NCI-H1930 (cell line): ENCODE measurements around the gene ACOX3.
"Not testable (repeated sequence)": the region's sequence is repeated elsewhere in the genome, so short reads cannot be mapped to it uniquely, and the experiment has no call there.

ENCODE experiments used
- DNase-seq, 2 experiments: peaks; one replicate each; lab custom pipeline; 2025; lab: John Stamatoyannopoulos, UW

ACOX3 gene

DNA sequence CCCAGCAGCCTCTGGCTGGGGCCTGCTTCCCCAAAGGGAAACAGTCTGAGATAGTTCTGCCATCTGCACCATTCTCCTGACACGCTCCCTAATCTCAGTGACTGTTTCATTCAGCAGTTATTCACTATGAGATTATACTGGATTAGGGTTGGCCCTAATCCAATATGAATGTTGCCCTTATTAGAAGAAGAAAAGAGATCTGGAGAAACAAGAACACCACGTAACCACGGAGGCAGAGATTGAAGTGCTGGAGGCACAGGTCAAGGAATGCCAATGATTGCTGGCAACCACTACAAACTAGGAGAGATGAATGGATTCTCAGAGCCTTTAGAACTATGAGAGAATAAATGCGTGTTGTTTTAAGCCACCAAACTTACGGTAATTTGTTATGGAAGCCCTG lies 7.4 kb downstream of the ACOX3 start:
- DNase-seq, result no peak

DNA sequence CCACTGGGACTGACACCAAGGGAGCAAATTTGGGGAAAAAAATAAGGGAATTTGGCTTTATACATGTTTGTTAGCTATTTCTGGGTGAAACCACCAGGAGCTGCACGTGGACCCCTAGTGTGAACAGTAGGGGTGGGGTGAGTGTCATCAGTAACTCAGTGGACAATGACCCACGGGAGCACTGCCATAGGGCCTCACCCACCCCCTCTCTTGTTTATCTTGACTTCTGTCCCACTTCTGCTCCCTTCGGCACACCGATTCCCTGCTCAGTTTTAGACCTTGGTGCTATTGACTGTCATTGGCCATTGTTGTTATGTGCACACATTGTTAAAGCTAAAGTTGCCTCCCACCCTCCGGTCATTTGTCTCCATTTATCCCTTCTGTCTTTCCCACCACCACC lies 9.0 kb downstream of the ACOX3 start:
- DNase-seq, result no peak

DNA sequence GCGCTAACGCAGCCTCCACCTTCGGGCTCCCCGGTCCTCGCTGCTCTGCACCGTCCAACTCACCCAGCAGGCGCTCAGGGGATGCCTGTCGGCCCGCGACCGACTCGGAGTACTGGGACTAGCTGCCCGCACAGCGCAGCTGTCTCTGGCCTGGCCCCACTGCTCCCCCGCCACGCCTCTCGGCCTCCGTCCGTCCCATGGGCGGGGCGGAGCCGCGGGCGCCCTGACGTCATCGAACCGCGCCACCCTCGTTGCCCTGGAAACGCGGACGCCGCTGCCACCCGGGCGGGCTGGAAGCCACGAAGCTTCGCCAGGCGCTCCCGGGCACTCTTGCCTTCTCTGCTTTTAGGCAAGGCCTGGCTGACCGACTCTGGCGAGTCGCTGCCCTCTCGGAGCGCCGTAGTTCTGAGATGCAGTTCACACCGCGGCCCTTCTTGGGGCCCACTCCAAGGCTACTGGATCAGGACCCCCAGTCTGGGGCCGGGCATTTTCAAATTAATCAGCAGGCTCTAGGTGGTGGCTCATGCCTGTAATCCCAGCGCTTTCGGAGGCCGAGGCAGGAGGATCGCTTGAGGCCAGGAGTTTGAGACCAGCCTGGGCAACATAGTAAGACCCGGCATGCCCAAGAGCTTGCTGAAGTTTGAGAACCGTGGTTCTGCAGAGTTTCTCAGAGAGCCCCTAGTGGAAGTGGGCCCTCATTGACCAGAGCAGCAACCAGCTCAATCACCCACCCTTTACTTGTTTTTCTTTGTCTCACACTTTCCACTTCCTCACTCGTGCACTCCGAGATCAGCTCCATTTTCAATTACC lies 12.0 kb downstream of the ACOX3 start:
- peak; percentile 72 to 89 for DNase-seq

DNA sequence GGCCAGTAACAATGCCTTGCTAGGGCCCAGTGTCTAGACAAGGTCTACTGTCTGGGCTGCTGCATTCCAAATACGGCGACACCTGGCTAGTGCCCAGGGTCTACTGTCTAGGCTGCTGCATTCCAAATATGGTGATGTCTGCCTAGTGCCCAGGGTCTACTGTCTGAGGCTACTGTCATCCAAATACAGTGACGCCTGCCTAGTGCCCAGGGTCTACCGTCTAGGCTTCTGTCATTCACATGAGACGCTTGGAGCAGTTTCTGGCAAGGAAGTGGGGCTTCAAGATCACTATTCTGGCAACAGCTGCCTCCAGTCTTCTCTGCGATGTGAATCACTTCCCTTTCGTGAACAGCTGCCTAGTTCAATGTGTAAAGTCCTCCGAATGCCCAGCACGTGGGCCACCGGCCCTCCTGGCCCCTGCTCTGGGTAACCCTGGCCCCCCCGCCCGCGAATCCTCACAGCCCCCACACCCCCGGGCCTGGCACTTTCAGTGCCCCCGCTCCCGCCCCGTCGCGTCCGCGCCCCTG lies 12.7 kb downstream of the ACOX3 start:
- DNase-seq, result peak in 1 of 2 experiments; percentile 18

DNA sequence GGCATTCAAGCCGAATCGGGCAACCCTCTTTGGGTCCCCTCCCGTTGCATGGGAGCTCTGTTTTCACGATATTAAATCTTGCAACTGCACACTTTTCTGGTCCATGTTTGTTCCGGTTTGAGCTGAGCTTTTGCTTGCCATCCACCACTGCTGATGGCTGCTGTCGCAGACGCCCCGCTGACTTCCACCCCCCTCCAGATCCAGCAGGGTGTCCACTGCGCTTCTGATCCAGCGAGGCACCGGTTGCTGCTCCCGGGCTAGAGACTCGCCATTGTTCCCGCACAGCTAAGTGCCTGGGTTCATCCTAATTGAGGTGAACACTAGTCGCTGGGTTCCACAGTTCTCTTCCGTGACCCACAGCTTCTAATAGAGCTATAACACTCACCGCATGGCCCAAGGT lies 13.3 kb downstream of the ACOX3 start:
- DNase-seq, result no peak

DNA sequence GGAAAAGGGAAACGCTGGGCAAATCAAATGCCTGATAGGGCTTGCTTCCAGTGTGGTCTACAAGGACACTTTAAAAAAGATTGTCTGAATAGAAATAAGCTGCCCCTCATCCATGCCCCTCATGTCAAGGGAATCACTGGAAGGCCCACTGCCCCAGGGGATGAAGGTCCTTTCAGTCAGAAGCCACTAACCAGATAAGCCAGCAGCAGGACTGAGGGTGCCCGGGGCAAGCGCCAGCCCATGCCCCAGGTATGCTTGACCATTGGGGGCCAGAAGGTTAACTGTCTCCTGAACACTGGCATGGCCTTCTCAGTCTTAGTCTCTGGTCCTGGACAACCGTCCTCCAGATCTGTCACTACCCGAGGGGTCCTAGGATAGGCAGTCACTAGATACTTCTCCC lies 17.7 kb downstream of the ACOX3 start:
- no peak for DNase-seq

DNA sequence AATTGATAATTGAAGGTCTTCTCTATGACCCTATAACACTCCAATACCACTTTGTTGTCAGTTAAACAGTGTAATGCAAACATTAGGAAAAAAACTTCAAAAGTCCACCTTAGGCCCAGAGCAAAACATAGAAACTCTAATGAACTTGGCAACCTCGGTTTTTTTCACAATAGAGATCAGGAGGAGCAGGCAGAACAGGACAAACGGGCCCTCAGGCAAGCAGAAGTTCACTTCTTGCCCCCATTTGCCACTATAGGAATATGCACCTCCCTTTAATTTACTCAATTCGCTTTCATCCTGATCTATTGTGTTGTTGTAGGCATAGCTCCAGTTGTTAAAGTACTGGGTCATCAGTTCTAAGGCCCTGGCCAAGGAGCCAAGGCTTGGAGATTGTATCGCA lies 18.2 kb downstream of the ACOX3 start:
- DNase-seq, result no peak

DNA sequence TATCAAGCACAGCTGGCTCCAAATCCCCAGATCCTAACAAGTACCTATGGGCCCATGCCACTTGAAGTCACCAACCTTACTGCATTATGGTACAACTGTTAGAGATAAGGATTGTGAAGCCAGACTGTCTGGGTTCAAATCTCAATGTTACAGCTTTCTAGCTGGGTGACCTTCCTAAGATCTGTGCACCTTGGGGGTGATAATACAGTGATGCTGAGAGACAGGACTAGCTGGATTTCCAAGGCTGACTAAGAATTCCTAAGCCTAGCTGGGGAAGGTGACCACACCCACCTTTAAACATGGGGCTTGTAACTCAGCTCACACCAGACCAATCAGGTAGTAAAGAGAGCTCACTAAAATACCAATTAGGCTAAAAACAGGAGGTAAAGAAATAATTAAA lies 20.4 kb downstream of the ACOX3 start:
- DNase-seq, result not testable (repeated sequence)

DNA sequence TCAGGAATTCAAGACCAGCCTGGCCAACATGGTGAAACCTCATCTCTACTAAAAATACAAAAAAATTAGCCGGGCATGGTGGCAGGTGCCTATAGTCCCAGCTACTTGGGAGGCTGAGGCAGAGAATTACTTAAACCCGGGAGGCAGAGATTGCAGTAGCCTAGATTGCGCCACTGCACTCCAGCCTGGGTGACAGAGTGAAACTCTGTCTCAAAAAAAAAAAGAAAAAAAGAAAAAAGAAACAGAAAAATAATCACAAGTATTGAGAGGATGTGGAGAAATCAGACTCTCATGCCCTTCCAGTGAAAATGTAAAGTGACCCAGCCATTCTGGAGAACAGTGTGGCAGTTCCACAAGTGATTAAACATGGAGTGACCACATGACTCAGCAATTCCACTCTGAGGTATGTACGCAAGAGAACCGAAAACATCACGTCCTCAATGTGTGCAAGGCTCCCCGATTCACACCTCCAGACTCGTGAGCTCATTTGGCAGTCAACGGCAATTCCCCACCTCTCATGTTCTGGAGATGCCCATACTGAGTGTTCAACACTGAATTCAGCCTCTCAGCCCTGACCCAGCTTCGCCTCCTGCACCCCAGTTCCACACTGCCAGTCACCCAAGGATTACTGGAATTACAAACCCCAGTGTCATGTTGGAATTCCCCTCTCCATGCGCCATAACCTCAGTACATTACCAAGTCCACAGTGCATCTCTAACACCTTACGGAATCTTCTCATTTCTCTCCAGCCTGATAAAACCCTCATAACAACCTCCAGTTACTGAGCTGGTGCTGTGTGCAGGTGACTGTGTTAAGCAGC lies 21.1 kb downstream of the ACOX3 start:
- DNase-seq, result no peak

DNA sequence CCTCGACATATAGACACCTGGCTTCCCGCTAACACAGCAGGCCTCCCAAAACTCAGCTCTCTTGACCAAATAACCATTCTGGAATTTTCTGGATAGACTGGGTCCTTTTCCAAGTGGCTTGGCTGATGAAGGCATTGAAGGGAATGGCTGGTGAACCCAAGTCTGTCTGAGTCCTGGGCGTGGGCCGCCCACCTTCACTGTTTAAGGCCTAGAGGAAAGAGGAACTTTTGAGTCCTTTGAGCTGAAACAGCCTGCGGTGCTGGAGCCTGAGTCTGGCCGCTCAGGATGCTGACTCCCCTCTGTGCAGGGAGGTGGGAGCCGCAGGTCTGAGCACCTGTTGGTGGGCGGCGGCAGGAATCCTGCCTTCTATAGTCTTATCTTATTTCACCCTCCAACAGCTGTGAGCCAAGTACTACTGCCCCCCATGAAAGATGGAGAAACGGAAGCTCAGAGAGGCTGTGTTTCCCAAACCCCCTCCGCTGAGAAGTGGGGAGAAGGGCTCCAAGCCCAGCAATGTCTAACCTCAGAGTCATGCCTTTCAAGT lies 23.4 kb downstream of the ACOX3 start:
- no peak for DNase-seq

DNA sequence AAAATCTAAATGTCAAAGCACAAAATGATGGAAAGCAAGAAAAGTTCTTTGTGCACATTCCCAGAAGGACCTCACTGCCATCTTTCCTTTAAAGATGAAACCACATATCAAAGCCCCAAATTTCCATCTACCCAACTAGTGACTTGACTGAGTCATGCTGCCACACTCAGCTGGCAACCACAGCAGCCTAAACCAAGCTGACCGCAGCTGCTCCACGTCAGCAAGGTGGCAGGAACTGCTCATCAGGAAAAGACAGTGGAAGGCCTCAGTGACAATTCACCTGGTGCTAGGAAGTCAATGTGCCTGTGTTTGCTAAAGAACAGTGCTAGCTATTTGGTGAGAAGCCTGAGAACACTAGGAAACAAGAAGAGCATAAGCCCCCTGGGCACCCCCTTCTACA lies 26.1 kb downstream of the ACOX3 start:
- DNase-seq, result no peak

DNA sequence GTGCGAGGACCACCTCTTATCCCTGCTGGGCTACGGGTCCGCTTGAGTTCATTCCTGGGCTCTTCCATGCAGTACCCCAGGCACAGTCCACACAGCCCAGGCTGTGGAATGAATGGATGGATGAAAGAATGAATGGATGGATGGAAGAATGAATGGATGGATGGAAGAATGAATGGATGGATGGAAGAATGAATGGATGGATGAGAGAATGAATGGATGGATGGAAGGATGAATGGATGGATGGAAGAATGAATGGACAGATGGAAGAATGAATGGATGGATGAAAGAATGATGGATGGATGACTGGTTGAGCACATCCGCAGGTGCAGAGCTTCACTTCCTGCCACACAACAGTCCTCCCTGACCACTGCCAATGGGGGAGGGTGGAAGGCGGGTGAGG lies 28.2 kb downstream of the ACOX3 start:
- no peak for DNase-seq

DNA sequence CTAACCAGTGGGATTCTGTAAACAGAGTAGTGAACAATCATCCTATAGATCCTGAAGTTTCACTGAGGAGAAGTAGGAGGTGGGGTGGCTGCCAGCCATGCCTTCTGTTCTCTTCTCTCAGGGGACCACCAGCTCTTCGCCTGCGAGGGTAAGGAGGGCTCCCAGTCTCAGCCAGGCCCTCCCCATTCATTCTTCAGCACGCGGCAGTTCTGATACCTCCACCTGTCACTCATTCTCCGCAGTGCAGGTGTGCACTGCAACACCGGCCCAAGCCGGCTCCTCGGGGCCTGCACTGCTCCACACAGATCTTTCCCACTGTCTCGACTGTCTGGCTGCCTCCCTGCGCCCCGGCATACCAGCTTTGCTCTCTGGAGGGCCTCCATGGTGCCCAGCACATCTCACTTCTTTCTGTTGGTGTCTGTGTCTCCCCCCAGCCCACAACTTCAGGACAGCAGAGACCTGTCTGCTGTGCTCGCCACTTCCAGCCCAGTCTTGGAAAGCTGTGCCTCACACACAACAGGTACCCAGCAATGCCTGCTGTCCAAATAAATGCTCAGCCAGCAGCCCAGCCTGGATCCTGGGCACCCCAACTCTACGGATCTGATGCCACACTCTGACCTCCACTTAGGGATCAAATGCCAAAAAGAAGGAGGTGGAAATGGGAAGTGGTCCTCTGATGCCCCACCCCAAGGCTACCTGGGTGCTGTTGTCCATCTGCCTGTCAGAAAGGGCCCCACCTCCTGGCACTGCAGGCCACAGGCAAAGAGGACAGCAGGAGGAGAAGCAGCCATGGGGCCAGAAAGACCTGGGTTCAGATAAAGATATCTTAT lies 29.0 kb downstream of the ACOX3 start:
- no peak for DNase-seq

DNA sequence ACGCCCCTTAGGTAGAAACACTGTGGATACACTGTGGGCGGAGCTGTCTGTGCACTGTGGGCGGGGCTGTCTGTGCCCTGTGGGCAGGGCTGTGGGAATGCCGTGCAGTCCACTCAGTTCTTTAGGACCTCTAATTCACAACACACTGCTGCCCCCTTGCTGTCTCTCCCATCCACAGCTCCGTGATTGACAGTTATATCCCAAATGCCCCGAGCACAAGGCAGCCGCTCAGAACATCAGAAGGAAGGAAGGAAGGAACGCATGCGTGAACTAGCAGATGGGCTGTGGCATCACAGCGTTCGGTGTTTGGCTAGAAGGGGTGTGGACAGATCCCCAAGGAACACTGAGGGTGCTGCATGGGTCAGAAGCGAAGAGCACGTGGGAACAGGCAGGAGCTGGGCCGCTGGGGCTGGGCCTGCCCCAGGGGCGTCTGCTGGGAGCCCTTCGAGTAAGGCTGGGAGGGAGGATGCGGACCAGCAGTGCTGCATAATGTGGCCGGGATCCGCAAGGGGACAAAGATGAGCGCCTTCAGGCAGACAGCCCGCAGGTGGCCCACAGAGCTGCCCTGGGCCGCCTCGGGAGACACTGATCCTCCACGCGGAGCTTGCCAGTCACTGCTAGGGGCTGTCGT lies 29.8 kb downstream of the ACOX3 start:
- DNase-seq, result peak in 1 of 2 experiments; percentile 14

DNA sequence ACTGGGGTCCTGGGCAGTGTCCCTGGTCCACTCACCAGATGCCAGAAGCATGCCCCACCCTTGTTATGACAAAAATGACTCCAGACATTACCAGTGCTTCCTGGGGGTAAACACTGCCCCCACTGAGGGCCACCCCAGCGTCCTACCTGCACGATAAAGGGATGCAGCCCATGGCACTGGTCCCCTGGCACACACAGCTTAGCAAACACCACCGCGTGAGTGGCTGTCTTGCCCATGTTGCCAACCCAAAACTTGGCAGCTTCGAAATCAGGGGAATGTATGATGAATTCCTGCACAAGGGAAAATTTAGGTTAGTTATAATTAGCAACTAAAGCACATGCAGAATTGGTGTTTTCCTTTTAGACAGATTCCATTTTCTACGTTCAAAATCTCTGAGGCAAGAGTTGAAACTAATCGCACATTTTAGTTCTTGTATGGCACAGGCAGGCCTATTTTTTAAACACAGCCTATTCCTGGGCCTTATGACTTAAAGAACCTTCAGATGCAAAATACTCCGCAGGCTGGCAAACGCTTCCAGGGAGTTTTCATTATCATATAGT lies 30.4 kb downstream of the ACOX3 start:
- DNase-seq, result no peak

DNA sequence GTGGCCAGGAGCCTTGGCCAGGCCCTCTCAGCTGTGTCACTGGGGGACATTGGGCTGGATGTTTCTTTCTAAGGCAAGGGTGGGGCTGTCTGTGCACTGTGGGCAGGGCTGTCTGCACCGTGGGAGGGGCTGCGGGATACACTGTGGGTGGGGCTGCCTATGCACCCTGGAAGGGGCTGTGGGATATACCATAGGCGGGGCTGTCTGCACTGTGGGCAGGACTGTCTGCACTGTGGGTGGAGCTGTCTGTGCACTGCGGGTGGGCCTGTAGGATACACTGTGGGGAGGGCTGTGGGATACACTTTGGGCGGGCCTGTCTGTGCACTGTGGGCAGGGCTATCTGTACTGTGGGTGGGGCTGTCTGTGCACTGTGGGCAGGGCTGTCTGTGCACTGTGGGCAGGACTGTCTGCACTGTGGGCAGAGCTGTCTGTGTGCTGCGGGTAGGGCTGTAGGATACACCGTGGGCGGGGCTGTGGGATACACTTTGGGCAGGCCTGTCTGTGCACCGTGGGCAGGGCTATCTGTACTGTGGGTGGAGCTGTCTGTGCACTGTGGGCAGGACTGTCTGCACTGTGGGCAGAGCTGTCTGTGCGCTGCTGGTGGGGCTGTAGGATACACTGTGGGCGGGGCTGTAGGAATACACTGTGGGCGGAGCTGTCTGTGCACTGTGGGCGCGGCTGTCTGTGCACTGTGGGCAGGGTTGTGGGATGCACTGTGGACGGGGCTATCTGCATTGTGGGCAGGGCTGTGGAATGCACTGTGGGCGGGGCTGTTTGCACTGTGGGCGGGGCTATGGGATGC lies 31.1 kb downstream of the ACOX3 start:
- no peak for DNase-seq

DNA sequence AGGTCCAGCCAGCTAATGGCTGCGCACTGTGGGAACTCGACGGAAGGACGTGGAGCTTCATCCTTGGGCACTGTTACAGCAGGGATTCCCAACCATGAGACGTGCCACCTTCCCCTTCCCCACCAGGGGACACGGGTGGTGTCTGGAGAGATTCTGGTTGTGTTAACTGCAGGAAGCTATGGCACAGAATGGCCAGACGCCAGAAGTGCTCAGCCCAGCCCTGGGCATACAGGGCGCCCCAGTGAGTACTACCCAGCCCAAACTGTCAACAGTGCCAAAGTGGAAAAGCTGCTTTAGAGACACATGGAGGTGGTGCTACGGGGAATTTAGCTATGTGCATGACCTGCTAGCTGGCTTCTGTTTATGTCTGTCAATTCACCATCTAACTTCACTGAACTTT lies 32.8 kb downstream of the ACOX3 start:
- no peak for DNase-seq

DNA sequence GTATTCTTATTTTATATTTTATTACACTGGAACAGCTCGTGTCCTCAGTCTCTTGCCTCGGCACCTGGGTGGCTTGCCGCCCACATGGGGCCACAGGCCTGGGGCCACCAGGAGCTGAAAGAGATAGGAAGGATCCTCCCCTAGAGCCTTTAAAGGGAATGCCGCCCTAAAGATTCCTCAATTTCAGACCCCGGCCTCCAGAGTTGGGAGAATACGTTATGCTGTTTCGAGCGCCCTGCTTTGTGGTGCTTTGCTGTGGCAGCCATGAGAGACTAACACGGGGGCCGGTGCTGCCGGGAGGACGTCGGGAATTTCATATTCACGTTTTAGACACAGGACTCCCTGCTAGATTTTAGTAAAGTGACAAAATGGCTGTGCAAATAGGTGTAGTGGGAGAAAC lies 33.2 kb downstream of the ACOX3 start:
- DNase-seq, result no peak

DNA sequence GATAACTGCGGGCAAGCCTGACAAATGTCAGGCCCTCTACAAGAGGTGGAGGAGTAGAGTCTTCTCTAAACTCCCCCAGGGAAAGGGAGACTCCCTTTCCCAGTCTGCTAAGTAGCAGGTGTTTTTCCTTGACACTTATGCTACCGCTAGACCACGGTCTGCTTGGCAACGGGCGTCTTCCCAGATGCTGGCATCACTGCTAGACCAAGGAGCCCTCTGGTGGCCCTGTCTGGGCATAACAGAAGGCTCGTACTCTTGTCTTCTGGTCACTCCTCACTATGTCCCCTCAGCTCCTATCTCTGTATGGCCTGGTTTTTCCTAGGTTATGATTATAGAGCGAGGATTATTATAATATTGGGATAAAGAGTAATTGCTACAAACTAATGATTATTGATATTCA lies 33.6 kb downstream of the ACOX3 start:
- not testable (repeated sequence) for DNase-seq

DNA sequence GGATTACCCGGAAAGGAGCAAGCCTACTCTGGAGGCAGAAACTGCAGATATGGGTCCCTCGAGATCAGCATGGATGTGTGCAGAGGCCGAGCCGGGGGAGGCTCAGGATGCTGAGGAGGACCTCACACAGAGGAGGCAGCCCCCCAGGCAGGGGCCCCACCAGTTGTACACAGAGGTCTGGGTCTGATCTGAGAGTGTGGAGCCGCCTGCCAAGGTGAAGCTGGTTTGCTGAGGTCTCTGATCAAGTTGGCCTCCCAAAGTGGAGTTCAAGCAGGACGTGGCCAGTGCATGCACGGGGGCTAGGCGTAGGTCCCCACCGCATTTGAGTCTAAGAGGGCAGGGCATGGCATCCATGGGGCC lies 35.0 kb downstream of the ACOX3 start:
- DNase-seq, result no peak
